ENCODE data around the gene THBS4.
A peak's percentile ranks its signal among the peaks of the same experiment; 100 is the strongest.

Gene THBS4

GRCh38 chr5:80125022-80125961 lies 90.1 kb downstream of the THBS4 start:
- peaks cover 12% of the 10 kb centered on the region for H3K36me3 ChIP-seq
- H4K20me1 ChIP-seq: no peaks in the 10 kb centered on the region
- peaks cover 71% of the 10 kb centered on the region for H3K4me1 ChIP-seq
- H3K4me3 ChIP-seq: no peak overlapping the region
- H3K27ac ChIP-seq: peak overlapping the region; percentile 58
- no peaks in the 10 kb centered on the region for H3K27me3 ChIP-seq
- TF ChIP-seq Cebpa-rat (IDR thresholded peaks at IDR 0.05): no peak
- peak overlapping the region; percentile 79 for H3K4me2 ChIP-seq
- peaks cover 5% of the 10 kb centered on the region; the same call in 1 of the 2 replicates for H3K9me3 ChIP-seq
- H3K9ac ChIP-seq: no peak overlapping the region

- H3K9ac ChIP-seq: no peak overlapping the region
- H3K27me3 ChIP-seq: no peaks in the 10 kb centered on the region
- H3K27ac ChIP-seq: peak overlapping the region; percentile 58
- peaks cover 14% of the 10 kb centered on the region for H3K36me3 ChIP-seq
- H3K4me2 ChIP-seq: peak overlapping the region; percentile 79
- peaks cover 10% of the 10 kb centered on the region for H3K9me3 ChIP-seq
- H4K20me1 ChIP-seq: no peaks in the 10 kb centered on the region
- H3K4me1 ChIP-seq: peaks cover 71% of the 10 kb centered on the region
- no peak overlapping the region for H3K4me3 ChIP-seq
- TF ChIP-seq Cebpa-rat (IDR thresholded peaks at IDR 0.05): no peak
These were observed 90.9 kb downstream of the THBS4 start for GRCh38 chr5:80125962-80126480.

- Histone ChIP-seq H3K9ac (no peak overlapping the region), H3K36me3 (peaks cover 25% of the 10 kb centered on the region), H3K4me3 (no peak overlapping the region)
These were observed 92.0 kb downstream of the THBS4 start for GRCh38 chr5:80127116-80127552.

GRCh38 chr5:80128141-80128540 lies 93.0 kb downstream of the THBS4 start:
- H4K20me1 ChIP-seq: no peaks in the 10 kb centered on the region
- peak overlapping the region; percentile 65 for H3K4me2 ChIP-seq
- no peak overlapping the region for H3K4me3 ChIP-seq
- H3K27me3 ChIP-seq: no peaks in the 10 kb centered on the region
- no peak for TF ChIP-seq Cebpa-rat (IDR thresholded peaks at IDR 0.05)
- peaks cover 30% of the 10 kb centered on the region for H3K9me3 ChIP-seq
- peaks cover 31% of the 10 kb centered on the region for H3K36me3 ChIP-seq
- H3K9ac ChIP-seq: peak overlapping the region; percentile 35; the same call in 1 of the 2 replicates
- H3K27ac ChIP-seq: peak overlapping the region; percentile 57
- peaks cover 66% of the 10 kb centered on the region for H3K4me1 ChIP-seq

More at GRCh38 chr5:80127116-80127552, 92.0 kb downstream of the THBS4 start:
- peaks cover 21% of the 10 kb centered on the region for H3K9me3 ChIP-seq
- H3K4me1 ChIP-seq: peaks cover 70% of the 10 kb centered on the region
- no peak for TF ChIP-seq Cebpa-rat (IDR thresholded peaks at IDR 0.05)
- H4K20me1 ChIP-seq: no peaks in the 10 kb centered on the region
- H3K27ac ChIP-seq: no peak overlapping the region
- H3K4me2 ChIP-seq: peak overlapping the region; percentile 2; the same call in 1 of the 2 replicates
- no peaks in the 10 kb centered on the region for H3K27me3 ChIP-seq

- TF ChIP-seq Cebpa-rat (IDR thresholded peaks at IDR 0.05): peak; percentile 40; the same call in 1 of the 2 replicates
- Histone ChIP-seq H4K20me1 (no peaks in the 10 kb centered on the region), H3K4me2 (peak overlapping the region; percentile 65), H3K4me3 (no peak overlapping the region), H3K9ac (no peak overlapping the region), H3K9me3 (peaks cover 35% of the 10 kb centered on the region), H3K4me1 (peaks cover 67% of the 10 kb centered on the region), H3K36me3 (peaks cover 30% of the 10 kb centered on the region), H3K27ac (peak overlapping the region; percentile 57; the same call in 1 of the 2 replicates), H3K27me3 (no peaks in the 10 kb centered on the region)
These were observed 94.0 kb downstream of the THBS4 start for GRCh38 chr5:80129146-80129545.
